ENCODE results near the gene PLXNA4.

The PLXNA4 gene

GRCh38 chr7:132500727-132501440, 75.4 kb downstream of the PLXNA4 start:
- DNase-seq: no peak

DNA sequence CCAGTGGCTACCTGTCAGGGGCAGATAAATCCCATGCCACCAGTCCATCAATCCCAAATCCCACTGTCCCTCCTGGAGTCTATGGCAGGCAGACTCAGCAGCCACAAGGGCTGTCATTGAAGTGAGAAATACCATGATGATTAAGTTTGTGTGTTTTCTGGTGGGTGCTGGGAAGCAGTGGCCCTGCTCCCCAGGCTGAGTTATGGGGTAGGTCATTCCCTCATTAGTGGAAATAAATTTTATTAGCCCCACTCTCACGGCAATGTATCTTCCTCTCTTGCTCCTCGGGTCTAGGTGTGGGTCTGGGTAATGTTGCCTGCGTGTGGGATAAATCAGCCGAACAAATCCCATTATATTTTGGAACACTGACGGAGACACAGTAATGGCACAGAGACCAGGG, 76.8 kb downstream of the PLXNA4 start:
- DNase-seq: no peak

DNA sequence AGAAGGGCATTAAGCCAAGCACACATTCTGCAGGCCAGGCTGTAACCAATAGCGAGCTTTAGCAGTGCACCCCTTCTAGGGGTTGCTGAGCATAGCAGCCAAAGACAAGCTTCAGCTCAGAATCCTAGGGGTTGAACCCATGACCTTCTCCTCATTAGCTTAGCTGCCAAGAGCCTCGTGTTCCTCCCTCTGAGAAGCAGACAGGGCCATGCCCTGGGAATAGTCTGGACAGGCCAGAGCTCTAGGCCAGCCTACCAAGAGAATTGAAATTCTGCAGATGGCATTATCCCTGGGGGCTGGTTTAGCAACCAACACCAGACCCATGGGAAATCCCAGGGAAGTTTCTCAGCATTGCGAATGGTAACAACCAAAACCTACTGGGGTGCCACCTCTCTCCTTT, 77.2 kb downstream of the PLXNA4 start:
- no peak for DNase-seq

DNA sequence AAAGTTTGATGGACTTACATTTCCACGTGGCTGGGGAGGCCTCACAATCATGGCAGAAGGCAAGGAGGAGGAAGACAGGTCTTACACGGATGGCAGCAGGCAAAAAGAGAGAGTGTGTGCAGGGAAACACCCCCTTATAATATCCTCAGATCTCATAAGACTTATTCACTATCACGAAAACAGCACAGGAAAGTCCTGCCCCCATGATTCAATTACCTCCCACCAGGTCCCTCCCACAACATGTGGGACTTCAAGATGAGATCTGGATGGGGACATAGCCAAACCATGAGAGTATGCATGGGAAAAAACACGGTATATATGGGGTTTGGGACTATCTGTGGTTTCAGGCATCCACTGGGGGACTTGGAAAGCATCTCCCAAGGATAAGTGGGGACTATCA, 78.0 kb downstream of the PLXNA4 start:
- no peak for DNase-seq

- DNase-seq: no peak
These were observed 79.2 kb downstream of the PLXNA4 start for GRCh38 chr7:132497098-132497497.

DNA sequence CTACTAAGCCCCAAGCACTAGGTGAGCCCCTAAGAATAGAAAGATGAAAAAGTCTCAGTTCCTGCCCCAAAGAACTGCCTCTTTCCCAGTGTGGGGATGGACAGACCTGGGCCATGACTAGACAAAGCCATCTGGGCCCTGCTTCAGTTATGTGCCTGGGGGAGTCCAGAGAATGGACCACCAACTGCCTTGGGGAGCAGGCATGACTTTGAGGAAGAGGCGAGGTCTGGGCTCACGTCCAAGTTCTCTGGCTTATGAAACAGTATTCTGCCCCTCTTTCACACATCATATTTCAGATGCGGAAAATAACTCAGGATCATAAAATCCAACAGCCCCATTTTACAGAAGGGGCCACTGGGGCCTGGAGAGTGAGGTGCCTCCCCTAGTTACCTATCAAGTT, 80.3 kb downstream of the PLXNA4 start:
- DNase-seq: no peak

DNA sequence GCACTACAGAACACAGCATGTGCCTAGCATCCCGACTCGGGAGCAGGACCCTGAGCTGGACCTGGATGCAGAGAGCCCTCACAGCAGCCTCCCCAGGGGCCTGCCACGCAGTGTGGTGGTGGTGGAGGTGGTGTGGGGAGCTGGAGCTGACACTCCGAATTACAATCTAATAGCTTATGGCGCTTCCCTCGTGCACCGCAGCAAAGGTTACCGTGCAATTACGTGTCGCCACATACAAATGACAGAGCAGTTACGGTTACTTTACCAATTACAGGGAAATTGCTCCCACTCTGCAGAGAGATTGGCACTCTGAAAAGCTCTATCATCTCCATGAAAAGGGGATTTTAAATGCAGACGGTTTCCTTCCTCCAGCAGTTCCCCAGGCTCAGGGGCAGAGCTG, 81.8 kb downstream of the PLXNA4 start:
- no peak for DNase-seq

DNA sequence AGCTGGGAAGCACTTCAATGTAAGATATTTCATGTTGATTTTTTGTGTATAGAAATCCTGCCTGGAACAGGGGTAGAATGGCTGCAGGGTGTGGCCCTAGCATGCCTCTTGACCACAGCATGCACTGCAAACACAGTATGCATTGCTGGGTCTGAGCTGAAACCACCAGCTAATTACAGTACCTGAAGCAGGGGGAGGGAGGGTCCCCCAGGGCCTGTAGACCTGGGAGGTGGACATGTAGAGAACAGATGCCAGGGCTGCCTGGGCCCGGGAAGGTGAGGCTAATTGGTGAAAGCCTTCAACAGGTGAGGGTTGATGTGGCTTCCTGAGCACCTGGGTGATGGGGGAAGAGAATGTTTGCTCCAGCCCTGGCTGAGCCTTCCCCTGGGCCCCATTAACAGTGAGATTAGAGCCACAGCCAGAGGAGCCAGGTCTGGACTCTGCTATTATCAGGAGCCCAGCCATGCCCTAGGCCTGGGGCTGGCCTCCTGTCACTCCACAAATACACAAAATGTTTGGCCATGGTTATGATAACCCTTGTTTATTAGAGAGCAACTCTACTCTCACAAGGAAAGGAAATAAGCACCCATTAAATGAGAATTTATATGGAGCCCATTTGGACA, 83.3 kb downstream of the PLXNA4 start:
- no peak for DNase-seq

DNA sequence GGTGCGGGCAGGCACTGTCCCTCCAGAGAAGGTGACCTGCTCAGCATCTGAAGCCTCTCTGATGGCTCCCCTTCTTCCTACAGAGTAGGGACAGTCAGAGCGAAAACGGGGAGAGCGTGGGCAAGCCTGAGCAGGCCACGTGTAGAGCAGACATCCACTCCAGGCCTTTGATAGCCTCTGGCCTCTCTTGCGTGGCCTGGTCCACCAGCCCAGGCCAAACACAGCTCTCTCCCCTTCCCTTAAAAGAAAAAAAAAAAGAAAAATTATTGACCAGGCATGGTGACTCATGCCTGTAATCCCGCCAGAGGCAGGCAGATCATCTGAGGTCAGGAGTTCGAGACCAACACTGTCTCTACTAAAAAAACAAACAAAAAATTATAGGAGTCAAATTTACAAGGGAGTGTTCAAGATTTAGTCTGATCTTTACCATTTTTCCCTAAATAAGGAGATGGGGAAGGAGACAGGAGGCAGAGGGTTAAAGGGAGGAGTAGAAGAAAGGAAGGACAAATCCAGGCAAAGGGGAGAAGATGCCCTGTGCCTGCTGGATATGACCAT, 84.8 kb downstream of the PLXNA4 start:
- DNase-seq: no peak

DNA sequence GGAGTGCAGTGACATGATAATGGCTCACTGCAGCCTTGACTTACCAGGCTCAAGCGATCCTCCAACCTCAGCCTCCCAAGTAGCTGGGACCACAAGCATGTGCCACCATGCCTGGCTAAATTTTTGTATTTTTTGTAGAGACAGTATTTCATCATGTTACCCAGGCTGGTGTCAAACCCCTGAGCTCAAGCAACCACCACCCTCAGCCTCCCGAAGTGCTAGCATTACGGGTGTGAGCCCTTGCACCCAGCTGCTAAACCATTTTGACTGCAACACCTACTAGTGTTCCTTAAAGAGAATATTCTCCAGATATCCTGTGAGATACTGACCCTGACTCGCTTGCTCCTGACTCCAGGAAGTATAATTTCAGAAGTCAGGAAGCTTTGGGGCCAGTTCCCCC, 85.8 kb downstream of the PLXNA4 start:
- no peak for DNase-seq

DNA sequence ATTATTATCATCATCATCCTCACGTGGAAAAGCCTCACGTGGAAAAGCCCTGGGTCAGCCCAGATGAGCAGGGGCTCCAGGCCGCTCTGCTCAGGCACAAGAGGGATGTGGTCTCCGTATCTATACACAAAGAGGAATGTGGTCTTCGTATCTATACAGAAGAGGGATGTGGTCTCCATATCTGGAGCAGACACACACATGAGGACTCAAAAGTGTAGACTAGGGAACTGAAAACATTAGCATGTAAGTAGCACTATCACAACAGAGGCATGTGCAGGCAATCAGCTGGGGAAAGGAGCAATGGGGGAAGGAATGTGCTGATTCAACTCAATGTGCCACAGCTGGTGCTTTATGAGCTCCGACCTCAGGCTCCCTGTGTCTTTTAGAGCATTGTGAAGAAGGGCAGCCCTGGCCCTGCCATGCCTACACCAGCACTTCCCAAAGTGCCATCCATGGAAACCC, 86.5 kb downstream of the PLXNA4 start:
- DNase-seq: no peak

DNA sequence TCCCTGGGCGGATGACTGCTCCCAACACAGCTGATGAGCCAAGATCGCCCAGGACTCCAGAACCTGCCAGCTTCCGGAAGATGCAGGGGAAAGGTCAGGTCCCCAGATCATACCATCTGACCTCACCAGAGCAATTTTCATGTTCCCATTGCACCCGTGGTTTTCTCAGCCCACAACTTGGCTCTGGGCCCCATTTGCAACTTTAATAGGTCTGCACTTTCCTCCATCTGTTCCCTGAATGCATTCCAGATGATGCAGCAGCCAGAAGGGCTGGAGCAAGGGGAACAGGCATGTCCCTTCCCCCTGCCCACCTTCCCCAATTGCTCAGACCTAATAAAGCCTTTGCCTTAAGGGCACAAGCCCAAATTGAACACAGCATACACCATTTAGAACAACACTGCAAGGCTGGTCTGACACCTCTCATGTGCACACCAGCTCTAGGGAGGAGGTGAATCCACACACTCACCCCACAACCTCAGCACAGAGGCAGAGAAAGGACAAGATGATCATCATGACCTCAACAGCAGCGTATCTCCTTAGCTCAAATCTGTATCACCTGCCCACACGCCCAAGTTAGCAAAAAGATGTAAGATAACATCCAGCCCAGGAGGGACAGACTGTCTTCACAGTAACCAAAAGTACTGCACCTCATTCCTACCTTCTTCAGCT, 87.5 kb downstream of the PLXNA4 start:
- DNase-seq: no peak

- no peak for DNase-seq
These were observed 90.0 kb downstream of the PLXNA4 start for GRCh38 chr7:132486274-132486610.

DNA sequence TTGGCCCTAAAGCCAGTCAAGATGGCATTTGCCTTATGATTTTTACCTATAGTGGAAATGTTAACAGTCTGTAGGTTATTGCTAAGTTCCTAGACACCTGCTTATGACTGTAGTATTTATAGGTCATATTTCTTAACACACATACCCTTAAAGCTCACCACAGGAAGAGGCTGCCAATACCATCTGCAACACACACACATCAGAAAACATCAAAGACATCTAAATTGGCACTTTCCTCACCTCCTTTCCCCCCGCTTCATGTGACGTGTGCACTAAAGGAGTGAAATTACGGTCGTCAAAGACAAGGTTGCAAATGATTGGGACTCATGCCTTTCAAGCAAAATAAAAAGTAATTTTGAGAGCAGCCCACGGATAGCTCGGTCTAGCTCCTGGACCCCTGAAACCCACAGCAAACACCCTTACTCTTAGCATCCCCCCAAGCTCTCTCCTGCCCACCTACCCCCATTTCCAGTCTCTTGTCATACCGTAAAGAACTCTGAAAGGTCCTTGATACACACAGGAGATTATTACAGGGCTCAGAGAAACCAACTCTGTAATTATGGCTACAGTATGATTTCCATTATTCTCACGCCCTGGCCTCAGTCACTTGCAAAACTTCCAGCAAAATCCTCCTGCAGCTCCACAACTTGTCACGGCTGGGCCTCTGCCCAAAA, 90.5 kb downstream of the PLXNA4 start:
- DNase-seq: no peak

- DNase-seq: no peak
These were observed 91.1 kb downstream of the PLXNA4 start for GRCh38 chr7:132485136-132485535.

- DNase-seq: no peak
These were observed 93.4 kb downstream of the PLXNA4 start for GRCh38 chr7:132482866-132483265.

- no peak for DNase-seq
These were observed 95.7 kb downstream of the PLXNA4 start for GRCh38 chr7:132480534-132480933.

DNA sequence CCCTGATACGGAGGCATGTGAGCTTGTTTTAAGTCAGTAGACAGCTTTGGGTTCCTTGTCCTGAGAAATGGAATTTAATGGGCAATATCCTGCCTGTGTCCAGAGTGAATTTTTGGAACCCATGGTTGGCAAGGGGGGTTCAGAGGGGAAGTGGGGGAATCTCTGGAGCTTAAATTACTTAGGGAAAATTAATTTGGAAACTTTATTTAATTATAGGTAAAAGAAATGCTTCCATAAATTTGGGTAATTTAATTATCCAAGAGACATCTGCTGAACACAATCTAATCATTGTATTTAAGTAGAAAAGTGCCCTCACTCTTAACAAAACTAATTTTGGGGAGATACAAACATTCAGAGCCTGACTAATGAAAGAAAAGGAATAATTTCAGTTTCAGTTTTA, 99.7 kb downstream of the PLXNA4 start:
- no peak for DNase-seq

DNA sequence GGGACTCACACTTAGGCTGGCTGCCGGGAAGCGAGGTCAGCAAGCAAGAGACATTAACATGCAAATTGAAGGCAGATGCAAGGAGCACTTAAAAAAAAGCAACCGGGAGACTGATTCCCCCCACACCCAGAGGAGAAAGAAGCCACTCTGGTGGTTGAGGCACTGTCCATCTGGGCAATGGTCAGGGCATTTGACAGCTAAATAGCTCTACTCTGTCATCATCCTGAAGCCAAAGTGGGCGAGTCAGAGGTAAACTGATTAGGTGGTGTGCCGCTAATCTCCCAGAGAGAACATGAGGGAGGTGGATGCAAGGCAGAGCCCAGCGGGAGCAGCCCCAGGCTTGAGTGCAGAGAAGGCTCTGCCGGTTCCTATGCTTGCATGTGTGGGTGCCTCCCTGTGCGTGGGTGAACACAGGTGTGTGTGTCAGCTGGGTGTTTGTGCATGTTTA, 100.6 kb downstream of the PLXNA4 start:
- DNase-seq: no peak

DNA sequence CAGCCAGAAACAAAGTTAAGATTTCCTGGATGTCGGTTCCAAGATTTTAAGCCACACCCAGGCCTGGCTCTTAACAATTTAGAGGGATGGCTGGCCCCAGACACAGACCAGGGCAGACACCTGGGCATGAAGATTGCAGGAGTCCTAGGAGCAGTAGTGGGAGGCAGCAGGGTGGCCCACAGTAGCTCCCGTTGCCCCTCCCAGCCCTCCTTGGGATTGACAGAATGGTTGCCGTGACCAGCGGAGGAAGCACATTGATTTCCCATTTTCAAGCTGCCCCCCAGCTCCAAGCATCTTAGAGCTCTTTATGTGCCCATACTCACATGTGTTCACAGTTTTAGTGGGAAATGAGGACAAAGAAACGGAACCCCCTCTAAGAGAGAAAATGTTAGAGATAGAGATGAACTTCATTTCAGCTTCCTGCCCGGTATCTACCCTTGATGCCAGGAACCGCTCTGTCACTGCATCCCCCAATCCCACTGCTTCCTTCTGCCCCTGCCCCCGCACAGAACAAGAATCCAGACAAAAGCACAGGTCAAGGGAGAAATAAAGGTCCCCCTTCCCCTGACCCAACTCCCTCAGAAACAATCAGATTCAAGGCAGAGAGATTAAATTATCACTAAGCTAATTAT, 101.1 kb downstream of the PLXNA4 start:
- no peak for DNase-seq

- DNase-seq: no peak
These were observed 103.7 kb downstream of the PLXNA4 start for GRCh38 chr7:132472463-132473120.

DNA sequence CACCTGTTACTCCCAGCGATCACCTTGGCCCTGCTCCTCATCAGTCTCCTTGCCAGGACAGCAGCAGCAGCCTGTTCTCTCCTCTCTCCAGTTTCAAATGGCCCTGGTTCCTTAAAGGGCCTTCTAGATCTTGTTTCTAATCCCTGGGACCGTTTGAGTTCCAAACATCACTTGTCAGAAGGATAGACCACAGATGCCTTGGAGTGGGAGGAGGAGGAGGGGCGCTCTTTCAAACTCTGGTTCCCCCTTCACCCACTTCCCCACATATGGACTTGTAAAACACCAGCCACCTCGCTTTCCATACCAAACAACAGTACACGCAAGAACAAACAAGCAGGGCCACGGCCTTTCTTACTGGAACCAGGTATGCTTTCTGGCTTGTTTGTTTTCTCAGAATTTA, 104.8 kb downstream of the PLXNA4 start:
- DNase-seq: no peak
